Measurements from ENCODE around the gene ARHGEF17.

GRCh38 chr11:73307323-73308002 lies 613 bp upstream of the ARHGEF17 start:
- TF ChIP-seq POLR2AphosphoS5 (IDR thresholded peaks at IDR 0.05): peak; percentile 60 to 87
- peak; percentile 88 to 93 (median 91) for TF ChIP-seq CTCF (IDR thresholded peaks at IDR 0.05)

All from esophagus muscularis mucosa (tissue), 3 donors.